Measurements from ENCODE around the gene SLC66A2. TPM values are rescaled to one million over a fixed set of nuclear protein-coding genes. Genes with fewer than 3 reads are reported as not detected.

SLC66A2 gene
- total and polyA plus RNA-seq, 3 donors from 2014 or later, result 72.5 to 143 (median 87.0) TPM

DNA sequence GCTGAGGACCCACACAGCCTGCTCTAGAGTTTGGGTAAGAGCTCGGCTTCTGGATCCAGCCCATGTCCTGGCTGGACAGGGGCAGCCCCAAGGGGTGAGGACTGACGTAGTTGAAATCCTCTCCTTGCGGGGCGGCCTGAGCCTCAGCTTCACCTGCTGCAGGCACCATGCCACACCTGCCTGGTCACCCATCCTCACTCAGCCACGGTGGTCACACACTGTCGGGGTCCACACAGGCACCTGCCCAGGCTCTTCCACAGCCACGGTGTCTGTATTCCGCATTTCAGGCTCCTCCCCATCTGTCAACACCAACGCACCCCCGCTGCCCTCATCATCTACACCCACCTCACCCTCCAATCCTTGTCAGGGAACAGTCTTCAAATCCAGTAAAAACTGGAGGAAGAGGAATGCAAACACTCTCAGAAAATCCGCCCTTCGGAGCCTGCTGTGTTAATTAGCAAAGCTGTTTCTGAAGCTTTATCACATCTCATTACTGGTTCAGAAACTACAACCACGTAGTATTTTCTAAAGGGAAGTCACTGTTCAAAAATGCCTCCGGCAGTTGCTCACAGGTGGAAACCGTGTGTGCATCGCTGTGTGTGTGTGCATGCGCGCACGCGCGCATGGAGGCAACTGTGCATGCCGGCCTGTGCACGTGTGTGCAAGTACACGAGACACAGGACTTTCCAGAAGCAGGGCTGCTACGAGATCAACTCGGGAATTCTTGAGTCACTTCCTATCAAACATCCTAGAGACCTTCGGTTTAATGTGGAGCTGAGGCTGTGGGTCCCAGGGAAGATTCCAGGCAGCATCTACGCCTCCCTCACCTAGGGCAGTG, 38.2 kb downstream of the SLC66A2 start:
- H3K9me3 ChIP-seq, result no peaks in the 10 kb centered on the region
- intact Hi-C loops (cut with DNase I; ENCODE audit: low total_unique reads), result no loop called here
- no peaks in the 10 kb centered on the region for H3K27me3 ChIP-seq
- WGBS, 2 donors, result 89 to 94% methylated on average over 27 to 28 of the region's 28 CpGs
- no peak for TF ChIP-seq CTCF (IDR thresholded peaks at IDR 0.05)
- TF ChIP-seq POLR2A (IDR thresholded peaks at IDR 0.05), result no peak
- no peaks in the 10 kb centered on the region for H3K36me3 ChIP-seq (ENCODE audit: low read depth, missing control alignments)
- H3K27ac ChIP-seq, result no peak overlapping the region
- DNase-seq, result peak; percentile 12
- no peak overlapping the region for H3K4me3 ChIP-seq
- no peaks in the 10 kb centered on the region for H3K4me1 ChIP-seq

DNA sequence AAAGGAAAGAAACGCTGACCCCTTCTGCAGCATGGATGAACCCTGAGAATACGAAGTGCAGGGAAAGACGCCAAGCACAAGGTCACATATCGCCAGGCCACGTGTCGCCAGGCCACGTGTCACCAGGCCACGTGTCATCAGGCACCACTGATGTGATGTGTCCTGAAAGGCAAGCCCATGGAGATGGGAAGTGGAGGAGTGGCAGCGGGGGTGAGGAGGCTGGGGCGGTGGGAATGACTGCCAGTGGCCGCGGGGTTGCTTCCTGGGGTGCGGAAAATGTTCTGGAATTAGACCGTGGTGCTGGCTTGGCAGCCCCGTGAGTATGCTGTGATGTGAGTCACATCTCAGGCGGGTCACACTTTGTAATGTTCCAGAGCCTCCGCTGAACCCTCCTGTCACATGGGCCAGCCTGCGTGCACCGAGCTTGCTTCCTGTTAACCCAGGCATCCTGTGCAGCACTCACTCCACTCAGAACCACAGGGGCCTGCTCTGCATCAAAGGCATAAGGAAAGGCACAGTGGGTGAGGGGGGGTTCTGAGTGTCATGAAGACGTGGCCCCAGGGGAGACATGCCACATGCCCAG, 39.0 kb downstream of the SLC66A2 start:
- Histone ChIP-seq H3K36me3 (ENCODE audit: low read depth, missing control alignments) (no peaks in the 10 kb centered on the region), H3K9me3 (no peaks in the 10 kb centered on the region), H3K4me3 (no peak overlapping the region), H3K27ac (no peak overlapping the region), H3K27me3 (no peaks in the 10 kb centered on the region), H3K4me1 (no peaks in the 10 kb centered on the region)
- 92 to 94% methylated on average over 19 to 20 of the region's 20 CpGs for WGBS, 2 donors
- DNase-seq, result peak; percentile 11
- TF ChIP-seq CTCF (IDR thresholded peaks at IDR 0.05) (no peak), POLR2A (IDR thresholded peaks at IDR 0.05) (no peak)
- intact Hi-C loops (cut with DNase I; ENCODE audit: low total_unique reads), result no loop called here

DNA sequence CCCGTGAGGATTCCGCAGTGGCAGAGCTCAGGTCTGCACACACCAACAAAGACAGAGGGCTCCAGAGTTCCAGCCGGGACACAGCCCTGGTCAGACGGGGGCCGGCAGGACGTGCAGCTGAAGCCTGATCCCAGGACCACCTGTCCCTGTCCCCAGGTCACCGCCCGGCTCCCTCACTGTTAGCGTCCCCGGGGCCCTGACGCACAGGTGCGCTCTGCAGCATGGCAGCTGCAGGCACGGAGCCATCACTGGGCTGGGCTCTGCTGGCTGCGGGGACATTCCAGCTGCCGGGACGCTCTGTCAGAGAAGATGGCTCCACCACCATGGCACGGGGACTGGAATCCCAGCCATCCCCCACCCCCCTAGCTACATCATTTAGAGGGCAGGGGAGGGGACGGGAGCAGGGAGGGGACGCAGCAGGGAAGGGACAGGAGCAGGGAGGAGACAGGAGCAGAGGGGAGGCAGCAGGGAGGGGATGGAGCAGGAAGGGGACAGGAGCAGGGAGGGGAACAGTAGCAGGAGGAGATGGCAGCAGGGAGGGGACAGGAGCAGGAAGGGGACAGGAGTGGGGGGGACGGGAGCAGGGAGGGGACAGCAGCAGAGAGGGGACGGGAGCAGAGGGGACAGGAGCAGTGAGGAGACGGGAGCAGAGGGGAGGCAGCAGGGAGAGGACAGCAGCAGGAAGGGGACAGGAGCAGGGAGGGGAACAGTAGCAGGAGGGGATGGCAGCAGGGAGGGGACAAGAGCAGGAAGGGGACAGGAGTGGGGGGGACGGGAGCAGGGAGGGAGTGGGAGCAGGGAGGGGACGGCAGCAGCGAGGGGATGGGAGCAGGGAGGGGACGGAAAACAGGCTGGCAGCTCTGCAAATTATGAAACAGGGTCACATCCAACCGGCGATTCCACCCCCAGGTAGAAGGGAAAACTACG, 39.8 kb downstream of the SLC66A2 start:
- intact Hi-C loops (cut with DNase I; ENCODE audit: low total_unique reads), result no loop called here
- Histone ChIP-seq H3K36me3 (ENCODE audit: low read depth, missing control alignments) (no peaks in the 10 kb centered on the region), H3K4me3 (no peak overlapping the region), H3K27me3 (no peaks in the 10 kb centered on the region), H3K9me3 (no peaks in the 10 kb centered on the region), H3K4me1 (no peaks in the 10 kb centered on the region), H3K27ac (no peak overlapping the region)
- TF ChIP-seq POLR2A (IDR thresholded peaks at IDR 0.05) (no peak), CTCF (IDR thresholded peaks at IDR 0.05) (no peak)
- DNase-seq, result peak; percentile 9
- WGBS, 2 donors, result 86 to 87% methylated on average over 14 to 29 of the region's 29 CpGs

GRCh38 chr18:79910563-79911343, 40.7 kb downstream of the SLC66A2 start:
- H3K9me3 ChIP-seq, result no peaks in the 10 kb centered on the region
- WGBS, 2 donors, result 84 to 88% methylated on average over 11 to 16 of the region's 16 CpGs
- H3K36me3 ChIP-seq (ENCODE audit: low read depth, missing control alignments), result no peaks in the 10 kb centered on the region
- no peak overlapping the region for H3K4me3 ChIP-seq
- no peaks in the 10 kb centered on the region for H3K27me3 ChIP-seq
- no peak for DNase-seq
- TF ChIP-seq POLR2A (IDR thresholded peaks at IDR 0.05) (no peak), CTCF (IDR thresholded peaks at IDR 0.05) (no peak)
- no peaks in the 10 kb centered on the region for H3K4me1 ChIP-seq
- intact Hi-C loops (cut with DNase I; ENCODE audit: low total_unique reads), result no loop called here
- H3K27ac ChIP-seq, result no peak overlapping the region

Measured in testis (tissue), 3 donors.